HG02763 (cell line): Measurements from ENCODE around the gene AUTS2.
"Not testable (repeated sequence)": the region's sequence is repeated elsewhere in the genome, so short reads cannot be mapped to it uniquely, and the experiment has no call there.

Experiments used
- ATAC-seq: cut with Tn5 transposase; IDR thresholded peaks from one replicate; pipeline ENCODE4 v1.9.1; 2021; ENCODE audit warnings: mild to moderate bottlenecking, moderate library complexity; ENCODE audit not compliant: unreplicated experiment

AUTS2 gene

DNA sequence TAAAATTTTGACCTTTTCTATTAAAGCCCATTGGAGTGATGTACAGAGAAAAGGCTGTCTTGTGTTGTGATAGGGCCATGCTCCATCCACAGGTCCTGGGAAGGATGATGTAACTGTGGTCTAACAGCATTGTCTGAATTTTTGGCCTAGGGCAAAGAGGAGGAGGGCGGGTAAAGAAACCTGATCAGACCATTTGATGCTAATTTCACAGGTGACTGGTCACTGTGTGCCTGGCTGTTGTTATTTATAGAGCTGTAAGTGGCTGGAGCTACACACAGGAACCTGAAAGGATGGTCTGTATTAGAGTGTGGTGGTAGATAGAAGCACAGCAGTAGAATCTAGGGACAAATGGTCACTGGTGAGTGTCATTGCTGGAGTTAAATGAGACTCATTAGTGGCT lies 182.1 kb downstream of the AUTS2 start:
- no peak for ATAC-seq

DNA sequence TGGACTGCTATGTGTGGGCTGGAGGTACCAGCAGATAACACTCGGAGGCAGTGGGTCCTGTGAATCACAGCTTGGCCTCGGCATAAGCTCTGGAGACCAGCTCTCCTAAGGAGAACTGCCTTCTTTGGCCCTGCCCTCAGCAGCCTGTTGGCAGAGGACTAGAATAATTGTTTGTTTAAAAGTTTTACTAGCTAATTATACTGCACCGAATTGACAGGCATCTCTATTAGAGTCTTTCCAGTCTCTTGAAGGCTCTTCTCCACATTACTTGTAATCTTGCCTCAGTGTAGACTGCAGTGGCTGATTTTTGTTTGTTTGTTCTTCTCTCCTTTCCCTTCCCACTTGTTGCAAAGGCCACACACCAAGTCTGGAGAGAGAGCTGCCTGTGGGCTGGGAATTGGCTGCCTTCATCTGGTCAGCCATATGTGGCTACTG lies 183.2 kb downstream of the AUTS2 start:
- no peak for ATAC-seq

DNA sequence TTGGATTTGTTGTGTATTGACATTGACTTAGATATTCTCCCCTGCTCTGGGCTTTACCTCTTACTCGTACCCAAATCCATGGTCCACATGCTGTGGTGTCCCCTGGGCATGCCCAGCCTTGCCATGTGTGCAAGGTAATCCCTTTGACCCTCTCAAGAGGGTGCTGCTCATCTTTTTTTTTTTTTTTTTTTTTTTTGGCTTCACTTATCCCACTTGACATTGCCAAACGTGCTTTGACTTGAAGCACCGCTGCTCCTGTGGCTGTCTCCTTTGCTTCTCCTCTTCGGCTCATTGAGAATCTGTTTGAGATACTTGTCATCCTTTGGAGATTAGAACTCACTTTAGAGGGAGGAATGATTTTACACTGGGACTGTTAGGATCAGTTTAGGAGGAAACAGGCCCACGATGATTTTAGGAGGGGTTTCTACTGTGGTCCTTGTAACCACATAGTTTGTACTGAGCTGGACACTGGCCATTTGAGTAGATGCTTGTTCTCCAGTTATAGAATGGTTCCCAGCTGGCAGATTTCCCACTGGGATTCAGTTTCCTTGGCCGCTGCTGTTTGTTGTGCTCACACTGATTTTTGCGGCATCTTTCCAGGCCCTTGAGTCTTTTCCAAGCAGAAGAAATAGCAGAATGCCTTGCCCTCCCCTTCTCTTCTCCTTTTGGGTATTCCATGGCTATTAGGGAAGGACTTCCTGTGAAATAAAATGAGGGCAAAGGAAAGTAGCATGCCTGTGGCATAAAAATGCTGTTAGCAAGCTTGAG lies 184.8 kb downstream of the AUTS2 start:
- no peak for ATAC-seq

DNA sequence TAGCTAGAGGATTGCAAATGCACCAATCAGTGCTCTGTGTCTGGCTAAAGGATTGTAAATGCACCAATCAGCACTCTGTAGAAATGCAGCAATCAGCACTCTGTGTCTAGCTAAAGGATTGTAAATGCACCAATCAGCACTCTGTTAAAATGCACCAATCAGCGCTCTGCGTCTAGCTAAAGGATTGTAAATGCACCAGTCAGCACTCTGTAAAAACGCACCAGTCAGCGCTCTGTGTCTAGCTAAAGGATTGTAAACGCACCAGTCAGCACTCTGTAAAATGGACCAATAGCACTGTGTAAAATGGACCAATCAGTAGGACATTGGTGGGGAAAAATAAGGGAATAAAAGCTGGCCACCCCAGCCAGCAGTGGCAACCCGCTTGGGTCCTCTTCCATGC lies 187.9 kb downstream of the AUTS2 start:
- not testable (repeated sequence) for ATAC-seq

DNA sequence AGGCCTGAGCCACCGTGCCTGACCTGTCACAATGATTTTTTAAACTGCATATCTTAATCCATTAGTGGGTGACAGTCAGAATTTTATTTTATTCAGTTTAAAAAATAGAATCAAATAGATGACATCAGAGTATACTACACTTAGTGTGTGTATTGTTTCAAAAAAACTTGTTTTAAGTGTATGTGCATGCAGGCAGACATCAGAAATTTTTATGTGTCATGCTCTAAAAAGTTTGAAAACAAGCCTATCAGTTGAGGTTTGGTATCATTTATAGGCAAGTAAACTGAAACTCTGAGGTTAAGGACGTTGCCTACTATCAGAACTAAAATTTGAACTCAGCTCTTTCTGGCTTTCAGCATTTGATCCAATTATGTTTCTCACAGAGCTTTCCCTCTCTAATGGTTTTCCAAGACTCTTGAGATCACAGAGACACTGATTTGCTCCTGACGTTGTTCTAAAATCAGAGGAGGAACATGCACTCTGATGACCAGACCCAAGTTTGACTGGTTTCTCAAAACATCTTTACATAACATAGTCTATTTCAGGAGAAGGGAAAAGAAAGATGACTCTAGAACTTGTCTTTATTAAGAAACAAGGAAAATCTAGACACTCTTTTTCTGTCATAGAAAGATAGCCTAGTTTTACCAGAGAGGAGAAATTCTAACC lies 188.6 kb downstream of the AUTS2 start:
- no peak for ATAC-seq

DNA sequence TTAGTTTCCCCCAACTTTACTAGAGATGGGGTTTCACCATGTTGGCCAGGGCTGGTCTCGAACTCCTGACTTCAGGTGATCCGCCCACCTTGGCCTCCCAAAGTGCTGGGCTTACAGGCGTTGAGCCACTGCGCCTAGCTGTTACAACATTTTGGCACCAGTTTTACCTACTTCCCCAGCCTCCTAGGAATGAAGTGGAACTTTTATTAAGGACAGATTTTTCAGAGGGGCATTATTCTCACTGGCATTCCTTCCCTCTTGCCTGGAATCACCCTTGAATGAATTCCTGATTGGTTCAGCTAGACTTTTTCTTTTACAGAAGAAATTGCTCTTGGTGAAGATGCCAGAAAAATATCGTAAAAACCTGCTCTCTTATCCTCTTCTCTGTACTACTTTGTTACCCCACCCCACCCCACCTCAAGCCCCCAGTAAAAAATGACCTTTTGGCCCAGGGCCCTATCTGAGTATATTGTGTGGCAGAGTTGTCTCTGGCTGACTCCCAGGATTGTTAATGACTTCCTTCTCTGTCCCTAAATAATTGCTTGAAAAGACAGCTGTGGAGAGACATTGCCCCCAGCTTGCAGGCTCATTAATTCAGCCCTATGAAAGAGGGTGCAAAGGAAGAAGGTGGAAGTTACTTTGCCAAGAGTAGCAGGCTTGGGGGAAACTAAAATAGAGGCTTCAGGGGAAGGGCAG lies 189.6 kb downstream of the AUTS2 start:
- no peak for ATAC-seq

DNA sequence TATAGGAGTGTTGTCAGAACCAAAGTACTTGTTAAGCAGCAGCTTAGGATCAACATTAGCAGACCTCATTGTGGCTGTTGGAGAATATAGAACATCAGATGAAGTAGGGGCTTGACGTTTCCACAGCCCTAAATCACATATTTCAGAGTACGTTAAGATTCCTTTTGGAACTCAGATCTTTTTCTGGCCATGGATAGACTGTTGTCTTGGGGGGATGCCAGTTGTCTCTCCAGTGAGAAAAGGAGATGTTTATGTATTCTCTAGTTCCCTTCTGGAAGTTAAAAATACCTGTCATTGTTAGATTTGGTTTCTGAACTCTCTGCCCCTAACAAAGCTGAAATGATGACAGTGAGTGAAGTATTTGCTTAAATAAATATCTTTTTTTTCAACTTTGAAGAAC lies 191.3 kb downstream of the AUTS2 start:
- no peak for ATAC-seq

DNA sequence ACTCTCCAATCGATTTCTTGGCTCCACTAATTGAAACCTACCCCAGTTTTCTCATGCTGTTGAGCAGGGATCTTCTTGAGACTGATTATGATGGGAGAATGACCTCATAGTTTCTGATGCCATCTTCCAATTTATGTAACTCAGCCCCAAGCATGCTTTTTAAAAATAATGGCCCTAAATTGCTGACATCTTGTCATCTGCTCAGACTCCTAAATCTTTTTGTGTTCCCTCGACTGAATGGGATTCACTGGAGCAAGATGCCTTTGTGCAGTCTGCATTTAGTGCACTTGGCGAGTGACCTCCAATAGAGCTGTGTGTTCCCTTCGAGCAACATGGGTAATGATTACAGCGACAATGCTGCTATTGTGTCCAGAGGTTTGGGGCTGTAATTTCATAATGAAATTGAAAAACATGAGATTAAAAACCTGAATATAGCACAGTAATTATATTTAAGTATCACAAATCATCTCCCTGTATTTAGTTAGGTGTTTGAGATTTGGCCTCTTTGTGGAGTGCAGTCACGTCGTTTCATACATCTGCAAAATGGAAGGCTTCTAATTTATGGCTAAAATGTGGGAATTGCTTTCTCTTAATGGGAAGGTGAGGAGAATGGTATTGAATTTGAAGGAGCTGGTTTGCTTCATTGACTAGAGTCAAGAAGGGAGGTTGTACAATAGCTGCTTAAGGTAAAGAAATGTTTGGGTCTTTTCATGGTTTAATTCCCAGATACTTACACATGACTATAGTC lies 192.9 kb downstream of the AUTS2 start:
- ATAC-seq = no peak

DNA sequence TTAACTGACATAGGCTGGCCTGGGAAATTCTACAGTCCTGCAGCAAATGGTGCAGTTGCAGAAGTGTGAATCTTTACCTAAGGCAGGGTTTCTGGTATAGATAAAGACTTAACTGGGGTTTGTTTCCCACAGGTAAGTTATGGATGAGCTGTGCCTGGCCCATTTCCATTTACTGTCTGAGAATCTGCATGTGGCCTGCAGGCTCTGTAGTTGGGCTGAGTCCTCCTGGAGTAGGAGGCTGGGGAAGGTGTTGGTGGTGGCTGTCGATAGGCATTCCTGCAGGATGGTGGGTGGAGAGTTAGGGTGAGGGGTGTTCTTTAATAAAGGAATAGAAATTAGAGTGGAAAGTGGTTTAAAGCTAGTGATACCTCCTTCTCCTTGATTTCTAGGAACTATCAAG lies 193.5 kb downstream of the AUTS2 start:
- no peak for ATAC-seq

DNA sequence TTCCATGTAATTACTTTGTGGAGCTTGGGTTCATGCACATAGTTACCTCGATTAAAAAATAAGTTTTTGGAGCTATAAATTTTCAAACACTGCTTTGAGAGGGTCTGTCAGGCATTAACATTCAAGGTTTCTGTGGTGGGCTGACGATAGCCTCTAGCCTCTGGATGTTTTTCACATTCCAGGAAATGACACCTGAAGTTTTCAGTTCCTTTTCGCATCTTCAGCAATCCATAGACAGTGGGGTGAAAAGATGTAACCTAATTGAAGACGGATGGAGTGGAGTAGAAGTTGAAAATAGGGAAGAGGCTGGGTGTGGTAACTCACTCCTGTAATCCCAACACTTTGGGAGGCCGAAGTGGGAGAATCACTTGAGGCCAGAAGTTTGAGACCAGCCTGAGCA lies 197.7 kb downstream of the AUTS2 start:
- no peak for ATAC-seq

DNA sequence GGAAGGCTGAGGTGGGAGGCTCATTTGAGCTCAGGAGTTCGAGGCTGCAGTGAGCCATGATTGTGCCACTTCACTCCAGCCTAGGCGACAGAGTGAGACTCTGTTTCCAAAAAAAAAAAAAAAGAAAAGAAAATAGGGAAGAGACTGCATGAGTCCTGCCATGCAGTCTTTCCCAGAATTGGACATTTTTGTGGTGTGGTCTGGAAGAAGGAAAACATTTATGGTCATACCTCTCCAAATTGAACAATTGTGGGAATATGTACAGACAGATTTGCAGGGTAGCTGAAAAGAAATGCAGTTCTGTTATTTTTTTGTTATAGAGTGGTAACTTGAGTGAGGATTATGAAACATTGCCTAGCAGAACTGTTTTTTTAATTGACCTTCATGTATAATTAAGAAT lies 198.1 kb downstream of the AUTS2 start:
- no peak for ATAC-seq

DNA sequence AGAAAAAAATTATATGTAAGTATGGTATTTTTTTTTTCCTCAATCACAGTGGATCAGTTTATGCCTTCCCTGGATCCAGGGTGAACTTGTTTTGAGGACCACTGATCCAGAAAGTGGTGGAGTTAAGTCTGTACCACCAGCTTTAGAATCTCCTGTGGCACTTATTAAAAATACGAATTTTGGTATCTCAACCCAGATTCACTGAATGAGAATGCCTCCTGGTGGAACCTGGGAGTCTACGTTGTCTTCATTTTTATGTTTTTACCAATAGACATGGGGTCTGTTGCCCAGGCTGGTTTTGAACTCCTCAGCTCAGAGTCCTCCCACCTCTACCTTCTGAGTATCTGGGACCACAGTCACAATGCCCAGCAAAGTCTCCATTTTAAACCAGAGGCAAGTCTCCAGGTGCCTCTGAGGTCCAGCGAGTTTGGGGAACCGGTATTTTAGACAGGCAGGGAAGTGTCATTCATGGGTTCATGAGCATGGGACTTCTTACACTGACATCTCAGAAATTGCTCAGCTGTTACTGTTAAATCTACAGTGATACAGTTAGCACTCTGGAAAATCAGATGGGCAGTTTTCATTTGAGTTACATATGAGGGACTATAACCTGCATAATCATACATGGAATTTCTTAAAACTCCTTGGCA lies 200.9 kb downstream of the AUTS2 start:
- no peak for ATAC-seq

DNA sequence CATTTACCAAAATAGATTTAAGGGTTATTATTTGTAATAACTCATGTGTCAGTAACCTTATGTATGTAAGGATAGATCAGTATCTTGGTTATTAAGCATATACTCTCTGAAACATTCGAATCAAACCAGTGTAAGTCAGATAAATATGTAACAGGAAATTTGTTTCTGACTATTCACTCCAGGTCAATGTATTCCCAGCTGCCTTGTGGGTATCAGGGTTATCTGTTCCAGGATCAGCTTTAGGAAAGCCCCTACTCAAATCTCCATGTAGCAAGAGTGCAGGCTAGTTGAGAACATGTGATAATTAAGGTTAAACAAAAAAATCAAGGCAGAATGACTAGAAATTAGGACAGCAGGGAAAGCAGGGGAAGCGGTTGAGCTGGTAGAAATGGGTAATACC lies 201.7 kb downstream of the AUTS2 start:
- no peak for ATAC-seq

DNA sequence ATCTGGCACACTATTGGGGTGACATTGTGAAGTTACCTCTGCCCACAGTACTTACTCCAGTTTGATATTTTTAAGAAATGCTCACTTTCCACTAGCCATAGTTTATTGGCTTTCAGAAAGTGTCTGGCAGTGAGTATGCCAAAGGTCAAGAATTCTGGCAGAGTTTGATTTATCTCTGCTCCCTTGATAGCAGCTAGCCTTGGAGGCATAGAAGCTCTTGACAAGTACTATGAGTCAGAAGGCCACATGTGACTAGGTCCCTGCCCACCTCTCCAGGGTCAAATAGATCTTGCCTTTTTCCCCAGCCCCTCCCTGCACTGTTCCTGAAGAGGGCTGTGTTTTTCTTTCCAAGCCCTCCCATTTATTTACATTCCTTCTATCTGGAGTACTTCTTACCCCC lies 202.2 kb downstream of the AUTS2 start:
- ATAC-seq = no peak

DNA sequence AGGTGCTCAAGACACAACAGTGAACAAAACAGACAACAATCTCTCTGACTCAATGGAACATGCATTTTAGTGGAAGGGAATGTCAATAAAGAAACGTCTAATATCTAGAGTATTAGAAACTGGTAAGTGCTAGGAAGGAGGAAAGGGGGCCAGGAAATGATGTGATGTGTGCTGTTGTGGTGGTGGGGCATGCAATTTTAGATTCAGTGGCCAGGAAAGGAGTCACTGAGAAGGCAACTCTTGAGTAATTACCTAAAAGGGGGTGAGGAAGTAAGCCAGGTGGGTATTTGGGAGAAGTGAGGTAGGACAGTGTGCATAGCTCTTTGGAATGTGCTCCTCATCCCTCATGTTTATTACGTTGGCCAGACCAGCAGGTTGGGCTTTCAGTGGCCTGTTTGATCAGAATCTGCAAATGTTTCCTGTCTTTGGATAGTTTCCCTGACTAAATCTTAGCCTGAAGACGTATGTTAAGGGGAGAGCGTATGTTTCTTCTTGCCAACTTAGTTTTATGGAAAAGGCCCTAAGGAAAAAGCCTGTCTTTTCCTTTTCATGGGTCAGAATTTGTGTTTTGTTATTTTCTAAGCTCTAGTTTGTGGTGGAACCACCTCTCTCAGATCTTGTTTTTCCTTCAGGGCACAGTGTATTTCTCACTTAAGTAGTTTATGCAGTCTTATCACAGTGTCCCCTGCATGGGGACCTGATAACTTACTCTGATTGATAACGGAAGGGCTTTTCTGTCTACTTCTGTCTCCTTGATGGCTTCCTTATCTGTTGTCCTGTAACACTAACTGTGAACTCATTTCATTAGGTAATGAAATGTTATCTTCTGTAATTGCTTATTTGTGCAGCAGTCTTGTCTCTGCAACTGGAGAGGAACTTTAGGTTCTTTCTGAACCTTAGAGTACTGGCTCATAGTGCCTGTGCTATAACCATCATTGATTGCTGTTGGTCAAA lies 203.7 kb downstream of the AUTS2 start:
- no peak for ATAC-seq

DNA sequence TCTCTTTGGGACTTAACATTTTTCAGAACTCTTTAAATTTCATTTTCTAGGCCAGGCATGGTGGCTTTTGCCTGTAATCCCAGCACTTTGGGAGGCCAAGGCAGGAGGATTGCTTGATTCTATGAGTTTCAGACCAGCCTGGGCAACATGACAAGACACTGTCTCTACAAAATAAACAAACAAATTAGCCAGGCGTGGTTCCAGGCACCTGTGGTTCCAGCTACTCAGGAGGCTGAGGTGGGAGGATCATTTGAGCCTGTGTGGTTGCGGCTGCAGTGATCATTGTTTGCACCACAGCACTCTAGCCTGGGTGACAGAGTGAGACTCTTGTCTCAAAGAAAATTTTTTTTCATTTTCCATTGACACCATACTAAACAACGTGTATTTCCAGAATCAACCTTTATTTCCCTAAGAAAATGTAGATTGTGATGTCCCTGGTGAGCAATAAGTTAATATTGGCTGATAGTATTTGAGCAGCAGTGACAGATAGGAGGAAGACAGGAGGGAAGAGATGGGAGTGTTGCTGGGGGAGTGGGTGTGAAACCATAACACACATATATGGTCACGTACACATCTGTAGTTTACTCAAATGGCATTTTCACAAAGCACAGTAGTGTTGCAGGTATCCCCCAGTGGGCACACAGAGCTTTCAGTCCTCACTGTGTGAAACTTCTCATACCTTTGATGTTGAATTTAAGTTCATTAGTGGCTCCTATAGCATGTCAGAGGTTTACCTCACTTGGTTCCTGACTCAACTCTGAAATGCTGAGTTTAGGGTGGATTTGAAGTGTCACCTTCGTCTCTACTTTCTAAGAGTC lies 205.6 kb downstream of the AUTS2 start:
- peak; percentile 87 for ATAC-seq

DNA sequence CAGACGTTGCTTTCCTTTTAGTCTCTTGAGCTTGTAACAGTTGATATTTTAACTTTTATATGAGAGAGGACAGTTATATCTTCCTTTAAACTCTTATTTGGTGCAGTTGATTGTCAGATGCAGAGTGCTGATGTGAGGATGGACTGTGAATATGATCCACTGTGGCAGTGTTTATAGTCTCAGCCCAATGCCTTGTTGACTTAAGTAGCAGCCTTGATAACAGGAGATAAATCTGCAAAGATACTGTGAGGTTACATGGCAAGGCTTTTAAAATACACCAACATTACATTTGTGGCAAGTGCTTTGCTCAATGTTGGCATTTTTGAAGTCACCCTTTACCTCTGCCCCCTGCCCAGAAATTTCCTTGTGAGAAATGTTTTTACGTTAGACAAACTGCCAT lies 206.7 kb downstream of the AUTS2 start:
- no peak for ATAC-seq

DNA sequence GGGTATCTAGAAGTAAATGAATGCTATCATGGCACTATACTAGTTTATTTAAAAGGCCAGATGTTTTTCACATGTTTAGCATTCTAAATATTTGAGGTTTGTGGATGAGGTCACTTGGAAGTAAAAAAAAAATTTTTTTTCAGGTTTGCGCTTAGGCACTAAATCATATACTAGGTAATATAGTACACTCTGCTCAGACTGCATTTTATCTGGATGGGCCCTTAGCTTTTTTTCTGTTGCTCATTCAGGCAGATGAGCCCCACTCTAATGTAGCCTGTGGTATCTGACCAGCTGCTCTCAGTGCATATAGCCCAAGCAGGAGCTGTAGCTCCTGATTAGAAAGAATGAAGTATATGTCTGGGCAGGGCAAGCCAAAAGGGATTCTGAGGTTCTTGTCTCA lies 210.1 kb downstream of the AUTS2 start:
- no peak for ATAC-seq
